ENCODE measurements around the gene XRN1.
"Not testable (repeated sequence)": the region's sequence is repeated elsewhere in the genome, so short reads cannot be mapped to it uniquely, and the experiment has no call there.

XRN1 gene

GRCh38 chr3:142348460-142348859, 99.4 kb downstream of the XRN1 start:
- no peaks in the 10 kb centered on the region for H3K27me3 Mint-ChIP-seq (ENCODE audit: low read depth)
- H3K4me3 Mint-ChIP-seq, result no peak overlapping the region
- peaks cover 38% of the 10 kb centered on the region for H3K36me3 Mint-ChIP-seq (ENCODE audit: low read depth)
- no peak for DNase-seq (ENCODE audit: low spot score)
- H3K4me1 Mint-ChIP-seq (ENCODE audit: low read depth), result peaks cover 2% of the 10 kb centered on the region
- no peak overlapping the region for H3K27ac Mint-ChIP-seq
- H3K9me3 Mint-ChIP-seq, result peaks cover 4% of the 10 kb centered on the region

GRCh38 chr3:142337994-142338393, 109.8 kb downstream of the XRN1 start:
- Mint-ChIP-seq H3K9me3 (peaks cover 38% of the 10 kb centered on the region), H3K4me3 (no peak overlapping the region), H3K27ac (no peak overlapping the region), H3K4me1 (ENCODE audit: low read depth) (no peaks in the 10 kb centered on the region), H3K36me3 (ENCODE audit: low read depth) (peaks cover 72% of the 10 kb centered on the region), H3K27me3 (ENCODE audit: low read depth) (no peaks in the 10 kb centered on the region)
- no peak for DNase-seq (ENCODE audit: low spot score)

GRCh38 chr3:142332390-142332789, 115.4 kb downstream of the XRN1 start:
- DNase-seq (ENCODE audit: low spot score), result no peak
- Mint-ChIP-seq H3K36me3 (ENCODE audit: low read depth) (peaks cover 54% of the 10 kb centered on the region), H3K4me1 (ENCODE audit: low read depth) (no peaks in the 10 kb centered on the region), H3K4me3 (no peak overlapping the region), H3K9me3 (no peaks in the 10 kb centered on the region), H3K27ac (no peak overlapping the region), H3K27me3 (ENCODE audit: low read depth) (no peaks in the 10 kb centered on the region)

GRCh38 chr3:142324275-142324953, 123.4 kb downstream of the XRN1 start:
- not testable (repeated sequence) for H3K4me3 Mint-ChIP-seq; H3K27me3 Mint-ChIP-seq (ENCODE audit: low read depth); H3K27ac Mint-ChIP-seq; H3K4me1 Mint-ChIP-seq (ENCODE audit: low read depth); DNase-seq (ENCODE audit: low spot score)
- Mint-ChIP-seq H3K9me3 (peaks cover 20% of the 10 kb centered on the region), H3K36me3 (ENCODE audit: low read depth) (peaks cover 55% of the 10 kb centered on the region)

- H3K36me3 Mint-ChIP-seq (ENCODE audit: low read depth), result peaks cover 41% of the 10 kb centered on the region
Observed at GRCh38 chr3:142319912-142320311, 127.9 kb downstream of the XRN1 start.

GRCh38 chr3:142319094-142319493, 128.7 kb downstream of the XRN1 start:
- no peaks in the 10 kb centered on the region for H3K27me3 Mint-ChIP-seq (ENCODE audit: low read depth)
- H3K4me1 Mint-ChIP-seq (ENCODE audit: low read depth), result peaks cover 5% of the 10 kb centered on the region
- H3K9me3 Mint-ChIP-seq, result no peaks in the 10 kb centered on the region
- H3K27ac Mint-ChIP-seq, result no peak overlapping the region
- H3K36me3 Mint-ChIP-seq (ENCODE audit: low read depth), result peaks cover 34% of the 10 kb centered on the region
- no peak for DNase-seq (ENCODE audit: low spot score)
- H3K4me3 Mint-ChIP-seq, result no peak overlapping the region

More at GRCh38 chr3:142319912-142320311, 127.9 kb downstream of the XRN1 start:
- peaks cover 5% of the 10 kb centered on the region for H3K4me1 Mint-ChIP-seq (ENCODE audit: low read depth)
- H3K9me3 Mint-ChIP-seq, result peaks cover 4% of the 10 kb centered on the region
- no peaks in the 10 kb centered on the region for H3K27me3 Mint-ChIP-seq (ENCODE audit: low read depth)
- no peak overlapping the region for H3K27ac Mint-ChIP-seq
- H3K4me3 Mint-ChIP-seq, result no peak overlapping the region
- no peak for DNase-seq (ENCODE audit: low spot score)

DNA sequence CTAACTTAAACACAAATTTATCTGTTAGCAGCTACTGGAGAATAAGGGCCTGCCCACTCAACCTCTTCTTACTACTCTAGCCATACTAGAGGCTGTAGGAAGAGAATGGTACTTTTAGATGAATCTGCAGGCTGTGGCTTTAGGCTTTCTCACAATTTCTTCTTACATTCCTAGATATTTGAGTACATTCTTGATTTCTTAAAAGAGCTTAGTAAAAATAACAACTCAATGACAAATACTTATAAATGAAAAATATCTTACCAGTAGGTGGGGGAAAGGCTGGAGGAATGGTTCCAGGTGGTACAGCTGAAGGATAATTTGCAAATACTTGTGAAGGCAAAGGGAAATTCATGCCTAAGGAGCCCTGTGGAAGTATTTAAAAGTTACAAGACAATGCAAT, 129.5 kb downstream of the XRN1 start:
- Mint-ChIP-seq H3K36me3 (ENCODE audit: low read depth) (peaks cover 38% of the 10 kb centered on the region), H3K27ac (no peak overlapping the region), H3K4me1 (ENCODE audit: low read depth) (peaks cover 5% of the 10 kb centered on the region), H3K27me3 (ENCODE audit: low read depth) (no peaks in the 10 kb centered on the region), H3K9me3 (no peaks in the 10 kb centered on the region), H3K4me3 (no peak overlapping the region)
- DNase-seq (ENCODE audit: low spot score), result no peak

DNA sequence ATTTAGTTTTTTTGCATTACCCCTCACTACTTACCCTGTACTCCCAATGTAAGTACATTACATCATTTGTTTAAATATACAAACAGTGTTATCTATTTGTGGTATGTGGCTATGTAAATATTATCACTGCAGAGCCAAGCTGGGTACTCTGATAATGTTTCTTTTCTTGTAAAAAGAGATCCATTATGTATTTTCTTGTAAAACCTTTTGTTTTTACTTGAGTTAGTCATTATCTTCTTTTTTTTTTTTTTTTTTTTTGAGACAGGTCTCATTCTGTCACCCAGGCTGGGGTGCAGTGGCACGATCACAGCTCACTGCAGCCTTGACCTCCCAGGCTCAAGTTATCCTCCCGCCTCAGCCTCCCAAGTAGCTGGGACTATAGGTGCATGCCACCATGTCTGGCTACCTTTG, 131.9 kb downstream of the XRN1 start:
- not testable (repeated sequence) for H3K9me3 Mint-ChIP-seq; H3K27me3 Mint-ChIP-seq (ENCODE audit: low read depth); DNase-seq (ENCODE audit: low spot score); H3K4me3 Mint-ChIP-seq; H3K27ac Mint-ChIP-seq; H3K4me1 Mint-ChIP-seq (ENCODE audit: low read depth)
- peaks cover 44% of the 10 kb centered on the region for H3K36me3 Mint-ChIP-seq (ENCODE audit: low read depth)

GRCh38 chr3:142315083-142315482, 132.8 kb downstream of the XRN1 start:
- Mint-ChIP-seq H3K36me3 (ENCODE audit: low read depth) (peaks cover 42% of the 10 kb centered on the region), H3K27me3 (ENCODE audit: low read depth) (no peaks in the 10 kb centered on the region)
- no peak for DNase-seq (ENCODE audit: low spot score)

GRCh38 chr3:142310439-142310838, 137.4 kb downstream of the XRN1 start:
- Mint-ChIP-seq H3K36me3 (ENCODE audit: low read depth) (peaks cover 42% of the 10 kb centered on the region), H3K9me3 (no peaks in the 10 kb centered on the region), H3K4me1 (ENCODE audit: low read depth) (peaks cover 2% of the 10 kb centered on the region), H3K27me3 (ENCODE audit: low read depth) (no peaks in the 10 kb centered on the region), H3K27ac (no peak overlapping the region), H3K4me3 (no peak overlapping the region)
- no peak for DNase-seq (ENCODE audit: low spot score)

More at GRCh38 chr3:142315083-142315482, 132.8 kb downstream of the XRN1 start:
- no peak overlapping the region for H3K4me3 Mint-ChIP-seq
- no peak overlapping the region for H3K27ac Mint-ChIP-seq
- H3K4me1 Mint-ChIP-seq (ENCODE audit: low read depth), result peaks cover under 1% of the 10 kb centered on the region
- no peaks in the 10 kb centered on the region for H3K9me3 Mint-ChIP-seq

DNA sequence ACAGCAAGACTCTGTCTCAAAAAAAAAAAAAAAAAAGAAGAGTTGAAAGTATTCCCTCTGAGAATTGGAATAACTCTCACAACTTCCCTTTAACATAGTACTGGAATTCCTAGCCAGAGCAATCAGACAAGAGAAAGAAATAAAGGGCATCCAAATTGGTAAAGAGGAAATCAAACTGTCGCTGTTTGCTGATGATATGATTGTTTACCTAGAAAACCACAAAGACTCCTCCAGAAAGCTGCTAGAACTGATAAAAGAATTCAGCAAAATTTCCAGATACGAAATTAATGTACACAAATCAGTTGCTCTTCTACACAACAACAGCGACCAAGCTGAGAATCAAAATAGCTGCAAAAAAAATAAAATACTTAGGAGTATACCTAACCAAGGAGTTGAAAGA, 145.0 kb downstream of the XRN1 start:
- H3K9me3 Mint-ChIP-seq, result peaks cover 36% of the 10 kb centered on the region
- peaks cover 41% of the 10 kb centered on the region for H3K36me3 Mint-ChIP-seq (ENCODE audit: low read depth)
- H3K27me3 Mint-ChIP-seq (ENCODE audit: low read depth); DNase-seq (ENCODE audit: low spot score); H3K4me3 Mint-ChIP-seq; H3K4me1 Mint-ChIP-seq (ENCODE audit: low read depth); H3K27ac Mint-ChIP-seq: not testable (repeated sequence)

DNA sequence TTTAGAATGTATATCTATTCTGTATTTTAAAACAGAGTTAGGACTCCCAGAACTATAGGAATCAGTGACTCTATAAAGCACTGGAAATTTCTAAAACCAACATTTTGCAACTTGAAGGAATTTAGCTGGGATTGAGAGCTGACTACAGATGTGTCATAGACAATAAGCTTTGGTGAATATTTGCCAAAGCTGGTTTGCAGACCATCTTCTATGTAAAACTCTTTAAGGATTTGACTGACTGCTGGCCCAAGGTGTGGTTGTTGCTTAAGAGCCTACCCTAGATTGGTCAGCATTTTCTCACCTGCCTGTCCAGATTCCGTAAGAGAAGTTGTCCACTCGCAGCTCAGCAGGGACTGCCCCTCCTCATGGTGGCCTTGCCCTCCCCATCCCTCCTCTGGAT, 149.2 kb downstream of the XRN1 start:
- no peak overlapping the region for H3K4me3 Mint-ChIP-seq
- H3K9me3 Mint-ChIP-seq, result peaks cover 24% of the 10 kb centered on the region
- no peak overlapping the region for H3K27ac Mint-ChIP-seq
- H3K36me3 Mint-ChIP-seq (ENCODE audit: low read depth), result peaks cover 19% of the 10 kb centered on the region
- no peak for DNase-seq (ENCODE audit: low spot score)
- no peaks in the 10 kb centered on the region for H3K4me1 Mint-ChIP-seq (ENCODE audit: low read depth)
- H3K27me3 Mint-ChIP-seq (ENCODE audit: low read depth), result no peaks in the 10 kb centered on the region

- peaks cover 3% of the 10 kb centered on the region for H3K9me3 Mint-ChIP-seq
- H3K36me3 Mint-ChIP-seq (ENCODE audit: low read depth), result peaks cover 7% of the 10 kb centered on the region
- no peaks in the 10 kb centered on the region for H3K4me1 Mint-ChIP-seq (ENCODE audit: low read depth)
- H3K27me3 Mint-ChIP-seq (ENCODE audit: low read depth), result no peaks in the 10 kb centered on the region
- H3K27ac Mint-ChIP-seq, result no peak overlapping the region
- H3K4me3 Mint-ChIP-seq, result no peak overlapping the region
- no peak for DNase-seq (ENCODE audit: low spot score)
Observed at GRCh38 chr3:142296507-142296906, 151.3 kb downstream of the XRN1 start.

DNA sequence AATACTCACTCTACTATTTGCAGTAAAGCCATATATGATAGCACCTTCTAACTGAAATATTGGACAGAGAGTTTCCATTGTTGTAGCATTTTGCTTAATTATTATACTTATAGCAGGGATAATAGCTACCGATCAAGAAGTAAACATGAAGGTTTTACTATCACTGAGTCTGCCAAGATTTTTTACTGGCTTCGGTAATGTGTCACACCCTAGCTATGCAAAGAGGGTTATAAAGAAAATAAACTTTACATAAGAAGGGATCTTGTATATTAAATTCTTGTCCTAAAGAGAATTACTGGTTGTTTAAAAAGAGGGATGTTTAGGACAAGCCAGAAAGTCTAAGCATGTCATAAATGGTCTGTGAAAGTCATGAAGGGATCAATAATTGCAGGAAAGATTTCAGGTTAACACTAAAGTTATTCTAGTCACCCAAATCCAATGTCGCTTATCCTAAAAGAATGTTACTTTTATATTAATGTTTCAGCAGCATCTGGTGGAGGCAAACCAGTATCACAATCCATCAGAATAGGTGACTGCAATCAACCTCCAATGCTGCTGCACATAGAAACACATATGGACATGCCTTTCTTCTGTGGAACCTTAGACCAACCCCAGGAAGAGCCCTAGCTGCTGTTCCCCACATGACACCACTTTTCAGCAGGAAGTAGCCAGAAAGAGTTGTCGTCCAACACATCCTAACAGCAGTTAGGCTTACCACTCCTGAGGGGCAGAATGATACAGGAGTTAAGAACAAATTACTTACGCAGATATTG, 159.8 kb downstream of the XRN1 start:
- Mint-ChIP-seq H3K4me1 (ENCODE audit: low read depth) (peaks cover under 1% of the 10 kb centered on the region), H3K27me3 (ENCODE audit: low read depth) (no peaks in the 10 kb centered on the region), H3K36me3 (ENCODE audit: low read depth) (peaks cover 13% of the 10 kb centered on the region), H3K27ac (no peak overlapping the region), H3K9me3 (peaks cover 32% of the 10 kb centered on the region), H3K4me3 (no peak overlapping the region)
- DNase-seq (ENCODE audit: low spot score), result no peak
